GM20000 (cell line): ENCODE data around the gene FAM83F.

ENCODE experiments used
- DNase-seq: peaks from one replicate; pipeline ENCODE4 v3.0.0; 2012; ENCODE audit warnings: low spot score
- CTCF ChIP-seq: IDR thresholded peaks from 2 replicates; pipeline ENCODE4 v1.5.1; 2012; ENCODE audit warnings: mild to moderate bottlenecking, control low read depth; ENCODE audit errors: extremely low read depth, missing control alignments

The FAM83F gene

GRCh38 chr22:39980596-39980995 lies 14.2 kb upstream of the FAM83F start:
- no peak for TF ChIP-seq CTCF
- DNase-seq = no peak

GRCh38 chr22:39983346-39983745 lies 11.4 kb upstream of the FAM83F start:
- TF ChIP-seq CTCF = no peak
- no peak for DNase-seq

GRCh38 chr22:39984006-39984405 lies 10.7 kb upstream of the FAM83F start:
- no peak for DNase-seq

GRCh38 chr22:39984746-39985145 lies 10.0 kb upstream of the FAM83F start:
- no peak for DNase-seq
- TF ChIP-seq CTCF = no peak

More at GRCh38 chr22:39984006-39984405, 10.7 kb upstream of the FAM83F start:
- TF ChIP-seq CTCF = no peak

GRCh38 chr22:39985383-39986035 lies 9.2 kb upstream of the FAM83F start:
- TF ChIP-seq CTCF = no peak
- DNase-seq = no peak

GRCh38 chr22:39988386-39989114 lies 6.2 kb upstream of the FAM83F start:
- no peak for TF ChIP-seq CTCF
- DNase-seq = no peak

- DNase-seq = no peak
- no peak for TF ChIP-seq CTCF
Observed at GRCh38 chr22:39989633-39990032, 5.1 kb upstream of the FAM83F start.
